ENCODE measurements around the gene BABAM2. TPM values are rescaled to one million over a fixed set of nuclear protein-coding genes. Genes with fewer than 3 reads are reported as not detected.
"Not testable (repeated sequence)": the region's sequence is repeated elsewhere in the genome, so short reads cannot be mapped to it uniquely, and the experiment has no call there.

BABAM2 gene
- total RNA-seq, 1 experiment from 2014 or later, result 57.6 TPM

DNA sequence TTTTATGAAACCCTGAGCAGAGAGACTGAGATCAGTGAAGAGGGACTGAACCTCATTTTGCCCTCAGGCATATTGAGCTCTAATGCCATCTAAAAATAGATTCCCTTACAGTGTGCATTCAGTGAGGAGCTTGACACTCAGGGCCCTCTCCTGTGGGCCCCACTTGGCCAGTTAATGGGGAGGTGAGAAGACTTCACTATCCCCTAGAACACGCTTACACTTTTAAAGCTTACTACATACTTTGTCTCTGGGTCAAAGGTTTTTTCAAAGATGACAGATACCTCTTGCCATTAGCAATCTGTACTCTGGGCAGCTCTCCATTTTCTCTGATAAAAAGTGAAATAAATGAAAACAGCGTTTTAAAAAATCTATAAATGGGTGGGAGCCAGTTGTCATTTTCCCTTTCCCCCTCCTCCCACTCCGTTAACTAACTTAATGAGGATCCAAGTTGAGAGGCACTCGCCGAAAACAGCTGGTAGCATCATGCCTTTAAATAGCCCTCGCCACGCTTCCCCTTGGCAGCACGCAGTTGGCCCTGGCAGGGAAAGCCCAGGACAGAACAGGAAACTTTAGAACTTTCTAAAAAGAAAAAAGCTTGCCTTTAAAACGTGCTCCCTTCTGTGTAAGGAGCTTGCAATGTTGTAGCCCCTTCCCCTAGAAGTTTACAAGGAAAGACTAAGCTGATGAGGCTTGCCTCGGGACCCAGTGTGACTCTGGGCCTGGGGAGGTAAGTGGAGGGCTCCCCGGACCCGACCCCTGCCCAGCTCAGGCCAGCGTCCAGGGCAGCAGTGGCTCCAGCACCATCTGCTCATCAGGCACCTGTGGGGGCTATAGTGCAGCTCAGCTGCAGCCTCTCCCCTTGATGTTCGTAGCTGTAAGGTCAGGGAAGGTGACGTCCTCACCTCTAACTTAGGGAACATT, 443.3 kb downstream of the BABAM2 start:
- Mint-ChIP-seq H3K4me3 (ENCODE audit: unreplicated experiment) (no peak overlapping the region), H3K27me3 (ENCODE audit: insufficient read depth, unreplicated experiment) (no peaks in the 10 kb centered on the region), H3K27ac (ENCODE audit: low read depth, unreplicated experiment) (peak overlapping the region; percentile 42), H3K4me1 (ENCODE audit: insufficient read depth, unreplicated experiment) (peaks cover 9% of the 10 kb centered on the region), H3K9me3 (ENCODE audit: unreplicated experiment) (no peaks in the 10 kb centered on the region), H3K36me3 (ENCODE audit: insufficient read depth, unreplicated experiment) (no peaks in the 10 kb centered on the region)
- no peak for DNase-seq (ENCODE audit: unreplicated experiment)
- CTCF ChIA-PET, result no interaction called here
- intact Hi-C loops (cut with micrococcal nuclease), result no loop called here
- POLR2A ChIA-PET, result interaction anchor here (0.8 kb wide), 3 partner anchors 42 to 199 kb away, joined by 3 read pairs; no protein-coding TSS in a partner anchor
- no TSS peak for BruUV-seq (replicated peaks)
- TF ChIP-seq, protein P1, sequence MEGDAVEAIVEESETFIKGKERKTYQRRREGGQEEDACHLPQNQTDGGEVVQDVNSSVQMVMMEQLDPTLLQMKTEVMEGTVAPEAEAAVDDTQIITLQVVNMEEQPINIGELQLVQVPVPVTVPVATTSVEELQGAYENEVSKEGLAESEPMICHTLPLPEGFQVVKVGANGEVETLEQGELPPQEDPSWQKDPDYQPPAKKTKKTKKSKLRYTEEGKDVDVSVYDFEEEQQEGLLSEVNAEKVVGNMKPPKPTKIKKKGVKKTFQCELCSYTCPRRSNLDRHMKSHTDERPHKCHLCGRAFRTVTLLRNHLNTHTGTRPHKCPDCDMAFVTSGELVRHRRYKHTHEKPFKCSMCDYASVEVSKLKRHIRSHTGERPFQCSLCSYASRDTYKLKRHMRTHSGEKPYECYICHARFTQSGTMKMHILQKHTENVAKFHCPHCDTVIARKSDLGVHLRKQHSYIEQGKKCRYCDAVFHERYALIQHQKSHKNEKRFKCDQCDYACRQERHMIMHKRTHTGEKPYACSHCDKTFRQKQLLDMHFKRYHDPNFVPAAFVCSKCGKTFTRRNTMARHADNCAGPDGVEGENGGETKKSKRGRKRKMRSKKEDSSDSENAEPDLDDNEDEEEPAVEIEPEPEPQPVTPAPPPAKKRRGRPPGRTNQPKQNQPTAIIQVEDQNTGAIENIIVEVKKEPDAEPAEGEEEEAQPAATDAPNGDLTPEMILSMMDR (IDR thresholded peaks at IDR 0.05; ENCODE audit: unreplicated experiment), result no peak

DNA sequence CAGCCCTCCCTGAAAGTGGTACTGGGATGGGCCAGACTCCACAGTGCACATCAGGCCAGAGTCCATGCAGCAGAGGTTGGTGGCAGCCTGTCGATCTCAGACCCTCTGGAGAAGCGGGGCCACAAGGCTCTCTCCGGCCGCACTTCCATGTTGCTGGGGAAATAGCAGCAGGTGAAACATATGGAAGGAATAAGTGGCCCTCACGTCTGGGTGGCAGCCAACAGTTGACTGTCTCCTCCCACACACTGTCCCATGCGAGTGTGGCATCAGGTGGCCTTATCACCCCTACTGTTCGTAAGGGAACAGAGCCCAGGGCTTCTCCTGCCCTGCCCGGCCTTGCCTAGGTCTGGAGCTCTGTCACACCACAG, 444.0 kb downstream of the BABAM2 start:
- ChIA-PET CTCF (no interaction called here), POLR2A (interaction anchor here (0.6 kb wide), 1 partner anchor 181 kb away, joined by 4 read pairs; no protein-coding TSS in a partner anchor)
- Mint-ChIP-seq H3K27ac (ENCODE audit: low read depth, unreplicated experiment) (no peak overlapping the region), H3K4me1 (ENCODE audit: insufficient read depth, unreplicated experiment) (peaks cover 14% of the 10 kb centered on the region), H3K36me3 (ENCODE audit: insufficient read depth, unreplicated experiment) (no peaks in the 10 kb centered on the region), H3K9me3 (ENCODE audit: unreplicated experiment) (no peaks in the 10 kb centered on the region), H3K4me3 (ENCODE audit: unreplicated experiment) (no peak overlapping the region), H3K27me3 (ENCODE audit: insufficient read depth, unreplicated experiment) (no peaks in the 10 kb centered on the region)
- no peak for DNase-seq (ENCODE audit: unreplicated experiment)
- no TSS peak for BruUV-seq (replicated peaks)
- TF ChIP-seq, protein P1 (IDR thresholded peaks at IDR 0.05; ENCODE audit: unreplicated experiment), result no peak
- intact Hi-C loops (cut with micrococcal nuclease), result no loop called here

DNA sequence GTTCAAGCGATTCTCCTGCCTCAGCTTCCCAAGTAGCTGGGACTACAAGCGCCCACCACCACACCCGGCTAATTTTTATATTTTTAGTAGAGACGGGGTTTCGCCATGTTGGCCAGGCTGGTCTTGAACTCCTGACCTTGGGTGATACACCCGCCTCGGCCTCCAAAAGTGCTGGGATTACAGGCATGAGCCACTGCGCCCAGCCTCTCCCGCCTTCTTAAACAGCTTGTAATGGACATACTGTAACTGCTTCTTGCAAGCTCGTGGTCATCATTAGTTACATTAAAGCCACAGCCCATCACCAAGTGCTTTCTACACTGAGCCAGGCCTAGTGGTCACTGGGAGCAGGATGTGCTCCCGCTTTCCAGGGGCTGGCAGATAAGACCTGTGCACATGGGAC, 444.7 kb downstream of the BABAM2 start:
- intact Hi-C loops (cut with micrococcal nuclease), result loop anchor here (5.0 kb wide), 1 partner anchor 633 kb away; no protein-coding TSS in a partner anchor
- H3K27ac Mint-ChIP-seq (ENCODE audit: low read depth, unreplicated experiment); DNase-seq (ENCODE audit: unreplicated experiment); H3K36me3 Mint-ChIP-seq (ENCODE audit: insufficient read depth, unreplicated experiment); CTCF ChIA-PET; H3K4me3 Mint-ChIP-seq (ENCODE audit: unreplicated experiment); H3K9me3 Mint-ChIP-seq (ENCODE audit: unreplicated experiment); H3K27me3 Mint-ChIP-seq (ENCODE audit: insufficient read depth, unreplicated experiment); BruUV-seq (replicated peaks): not testable (repeated sequence)
- peaks cover 14% of the 10 kb centered on the region for H3K4me1 Mint-ChIP-seq (ENCODE audit: insufficient read depth, unreplicated experiment)
- POLR2A ChIA-PET, result interaction anchor here (0.6 kb wide), 2 partner anchors 84 to 182 kb away, joined by 4 to 5 read pairs; no protein-coding TSS in a partner anchor

DNA sequence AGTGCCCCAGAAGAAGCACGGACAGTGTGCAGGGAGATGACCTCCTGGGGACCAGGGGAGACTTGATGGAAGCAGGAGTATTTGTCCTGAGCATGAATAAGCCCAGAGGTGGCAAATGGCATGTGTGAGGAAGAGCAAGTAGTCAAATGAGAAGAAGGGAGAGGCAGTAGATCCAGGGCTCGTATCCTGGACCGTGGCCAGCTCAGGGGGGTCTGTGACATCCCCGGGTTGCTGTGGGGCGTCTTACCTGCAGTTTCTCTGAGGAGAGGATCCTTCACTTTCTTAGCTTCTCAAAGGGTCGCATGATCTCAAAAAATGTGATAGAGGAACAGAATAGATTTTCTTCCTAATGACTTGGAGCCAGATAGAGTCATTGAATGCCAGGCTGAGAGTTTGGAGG, 445.1 kb downstream of the BABAM2 start:
- POLR2A ChIA-PET, result interaction anchor here (0.6 to 4.1 kb wide), 2 partner anchors 55 to 85 kb away, joined by 5 to 22 read pairs; no protein-coding TSS in a partner anchor
- no peak overlapping the region for H3K4me3 Mint-ChIP-seq (ENCODE audit: unreplicated experiment)
- BruUV-seq (replicated peaks), result no TSS peak
- H3K4me1 Mint-ChIP-seq (ENCODE audit: insufficient read depth, unreplicated experiment), result peaks cover 14% of the 10 kb centered on the region
- no peaks in the 10 kb centered on the region for H3K9me3 Mint-ChIP-seq (ENCODE audit: unreplicated experiment)
- H3K36me3 Mint-ChIP-seq (ENCODE audit: insufficient read depth, unreplicated experiment), result no peaks in the 10 kb centered on the region
- H3K27me3 Mint-ChIP-seq (ENCODE audit: insufficient read depth, unreplicated experiment), result no peaks in the 10 kb centered on the region
- TF ChIP-seq, protein P1 (IDR thresholded peaks at IDR 0.05; ENCODE audit: unreplicated experiment), result no peak
- intact Hi-C loops (cut with micrococcal nuclease), result loop anchor here (5.0 kb wide), 1 partner anchor 633 kb away; no protein-coding TSS in a partner anchor
- DNase-seq (ENCODE audit: unreplicated experiment), result no peak
- no peak overlapping the region for H3K27ac Mint-ChIP-seq (ENCODE audit: low read depth, unreplicated experiment)
- CTCF ChIA-PET, result interaction anchor here (1.0 kb wide), 1 partner anchor 8 kb away, joined by 4 read pairs; no protein-coding TSS in a partner anchor

All from MCF 10A (cell line).